Skin of body (tissue), 2 donors: ENCODE results near the gene HSPA9. TPM values are rescaled to one million over a fixed set of nuclear protein-coding genes. Genes with fewer than 3 reads are reported as not detected.

Experiments used
- DNase-seq: peaks from one replicate; lab custom pipeline; 2025; lab: John Stamatoyannopoulos, UW
- total RNA-seq: library from RNA; depleted of rRNA; stranded (reverse); fragments of >200 nt; gene quantifications from one replicate; pipeline ENCODE4 v1.2.3, GENCODE V29; 2014

HSPA9 gene
- total RNA-seq, 1 donor from 2014 or later = 143 TPM

DNA sequence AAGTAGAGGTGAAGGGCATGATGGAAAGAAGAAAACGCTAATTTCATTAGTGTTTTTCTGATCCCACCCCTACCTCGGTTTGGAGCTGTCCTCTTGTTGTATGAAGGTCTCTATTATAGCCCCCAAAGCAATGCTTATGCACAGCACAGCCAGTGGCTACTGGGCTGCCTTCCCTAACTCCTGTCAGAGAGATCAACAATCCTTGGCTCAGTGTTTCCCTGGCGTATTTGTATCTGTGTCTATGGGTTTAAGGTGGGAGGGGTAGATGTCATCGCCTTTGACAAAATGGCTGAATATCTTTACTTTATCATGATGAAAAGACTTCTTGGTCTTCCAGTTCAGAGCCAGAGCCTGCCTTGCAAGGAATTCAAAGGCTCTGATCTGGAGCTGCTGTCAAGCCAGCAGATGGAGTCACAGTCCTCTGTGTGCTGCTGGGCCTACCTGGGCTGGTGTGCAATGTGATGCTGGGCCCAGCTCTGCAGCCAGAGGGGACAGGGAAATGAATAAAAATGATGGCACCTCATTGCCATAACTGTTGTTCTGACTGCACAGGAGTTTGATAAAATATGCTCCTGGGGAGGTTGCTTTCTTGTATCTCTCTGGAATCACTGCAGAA, 20.1 kb upstream of the HSPA9 start:
- no peak for DNase-seq

DNA sequence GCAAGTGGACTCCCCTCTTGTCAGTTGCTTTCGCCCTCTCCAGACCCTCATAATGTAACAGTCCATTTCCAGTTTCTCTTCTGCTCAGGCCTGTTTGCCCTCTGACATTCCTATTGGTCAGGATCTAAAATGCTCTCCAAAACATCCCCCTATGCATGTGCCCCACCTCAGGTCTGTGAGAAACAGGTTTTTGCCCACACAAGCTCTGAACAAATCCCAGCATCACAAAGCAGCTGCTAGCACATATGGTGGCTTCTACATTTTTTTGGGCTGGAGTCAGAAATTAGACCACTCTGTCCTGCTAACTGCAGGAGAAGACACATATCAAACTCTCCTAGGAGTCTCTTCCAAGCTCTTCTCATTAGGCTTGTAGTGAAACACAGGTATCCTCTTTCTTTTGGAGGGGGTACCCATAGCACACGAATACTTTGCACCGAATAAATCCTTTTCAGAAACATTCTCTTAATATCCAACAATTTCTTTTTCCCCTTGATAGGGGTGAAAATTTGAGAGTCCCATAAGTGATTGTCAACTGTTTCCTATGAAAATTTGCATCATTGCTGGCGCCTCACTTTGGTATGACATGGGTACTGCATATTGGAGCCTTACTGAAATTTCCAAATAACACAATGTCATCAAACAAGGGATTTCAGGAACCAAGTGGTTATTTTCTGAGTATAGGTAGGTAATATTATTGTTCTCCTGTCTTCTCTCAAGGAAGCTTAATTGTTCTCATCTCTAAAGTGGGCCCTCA, 19.3 kb upstream of the HSPA9 start:
- no peak for DNase-seq

DNA sequence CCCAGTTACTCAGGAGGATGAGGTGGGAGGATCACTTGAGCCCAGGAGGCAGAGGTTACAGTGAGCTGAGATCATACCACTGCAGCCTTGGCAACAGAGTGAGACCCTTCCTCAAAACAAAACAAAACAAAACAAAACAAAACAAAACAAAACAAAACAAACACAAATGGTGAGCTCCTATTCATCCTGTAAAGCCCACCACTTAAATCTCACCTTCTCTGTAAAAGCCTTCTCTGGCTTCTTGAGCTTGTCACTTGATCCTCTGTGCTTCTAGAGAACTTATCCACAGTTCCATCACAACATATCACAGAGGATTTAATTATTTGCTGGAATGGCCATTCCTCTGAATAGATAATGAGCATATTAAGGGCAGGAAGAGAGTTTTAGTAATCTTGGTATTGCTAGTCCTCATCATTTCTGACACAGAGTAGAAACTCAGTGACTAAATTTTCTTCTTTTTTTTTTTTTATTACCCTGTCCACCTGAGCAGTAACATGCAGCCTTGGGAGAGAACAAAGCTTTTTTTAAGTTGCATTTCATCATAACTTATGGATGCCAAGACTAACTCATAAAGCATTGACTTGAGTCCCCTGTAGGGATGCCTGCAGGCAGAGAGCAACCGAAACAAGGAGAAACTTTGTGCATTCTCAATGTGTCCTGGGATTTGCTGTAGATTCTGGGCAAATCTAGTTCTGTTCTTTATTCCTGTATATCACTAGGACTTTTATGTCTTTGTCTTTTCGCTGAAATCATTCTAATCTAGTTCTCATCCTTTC, 13.0 kb upstream of the HSPA9 start:
- DNase-seq = no peak

DNA sequence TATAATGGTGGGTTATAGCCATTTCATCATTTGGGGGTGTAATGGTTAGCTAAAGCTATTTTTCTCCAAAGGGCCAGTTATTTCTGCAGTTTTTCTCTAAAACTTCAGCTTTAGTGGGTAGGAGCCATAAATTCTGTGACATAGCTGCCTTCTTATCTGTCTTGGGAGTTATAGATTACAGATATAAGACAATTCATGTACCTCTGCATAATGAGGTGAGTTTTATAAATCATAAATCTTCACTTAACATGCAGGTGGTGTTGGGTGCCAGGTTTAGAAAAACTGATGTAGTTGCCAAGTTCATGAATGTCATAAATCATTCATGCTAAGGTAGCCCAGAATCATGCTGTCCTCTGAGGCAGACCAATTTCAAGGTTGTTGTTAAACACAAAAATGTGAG, 10.0 kb upstream of the HSPA9 start:
- no peak for DNase-seq

DNA sequence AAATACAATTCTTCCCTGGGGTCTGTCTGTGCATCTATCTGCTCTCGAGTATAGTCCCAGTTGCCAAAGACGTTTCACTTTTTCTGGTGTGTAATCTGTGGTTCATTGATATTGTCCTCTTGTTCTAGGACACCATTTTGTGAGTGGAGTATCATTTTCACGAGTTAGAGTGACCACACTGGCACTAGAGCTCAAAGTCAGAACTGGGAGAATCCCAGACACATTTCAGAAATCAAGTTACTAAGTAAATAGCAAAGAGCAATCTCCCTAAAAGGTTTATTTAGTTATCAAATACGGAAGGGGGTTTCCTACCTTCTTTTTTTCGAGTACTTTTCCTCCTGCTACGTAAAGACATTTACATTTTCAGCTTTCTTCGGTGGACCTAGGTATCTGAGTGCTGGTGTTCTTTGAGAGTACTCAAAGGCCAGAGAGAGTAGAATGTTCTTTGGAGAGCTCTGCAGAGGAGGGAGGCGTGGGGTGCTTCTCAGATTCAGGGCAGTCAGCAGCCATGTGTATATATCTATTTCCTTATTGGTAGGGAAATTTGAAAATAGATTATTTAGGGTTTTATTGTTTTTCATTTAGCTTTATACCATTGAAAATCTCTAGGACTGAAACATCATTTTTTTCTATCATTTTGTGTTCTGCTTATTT, 8.9 kb upstream of the HSPA9 start:
- no peak for DNase-seq

DNA sequence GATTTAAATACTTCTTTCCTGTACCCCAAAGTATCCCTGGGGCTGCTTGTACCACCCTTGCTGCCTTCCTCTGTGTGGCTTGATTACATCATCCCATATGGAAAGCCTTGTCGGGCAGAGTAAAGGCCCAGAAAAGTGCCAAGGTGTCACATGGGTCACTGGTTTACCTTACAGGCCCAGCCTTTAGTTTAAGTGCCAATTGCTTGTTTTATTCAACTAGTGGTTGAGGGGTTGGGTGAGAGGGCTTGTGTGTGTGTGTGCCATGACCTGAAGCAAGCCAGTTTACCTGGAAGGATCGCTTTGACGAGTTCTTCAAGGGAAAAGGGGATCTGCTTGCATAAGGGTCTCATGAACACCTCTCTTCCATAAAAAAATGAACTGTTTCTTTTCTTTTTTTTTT, 7.8 kb upstream of the HSPA9 start:
- DNase-seq = no peak

DNA sequence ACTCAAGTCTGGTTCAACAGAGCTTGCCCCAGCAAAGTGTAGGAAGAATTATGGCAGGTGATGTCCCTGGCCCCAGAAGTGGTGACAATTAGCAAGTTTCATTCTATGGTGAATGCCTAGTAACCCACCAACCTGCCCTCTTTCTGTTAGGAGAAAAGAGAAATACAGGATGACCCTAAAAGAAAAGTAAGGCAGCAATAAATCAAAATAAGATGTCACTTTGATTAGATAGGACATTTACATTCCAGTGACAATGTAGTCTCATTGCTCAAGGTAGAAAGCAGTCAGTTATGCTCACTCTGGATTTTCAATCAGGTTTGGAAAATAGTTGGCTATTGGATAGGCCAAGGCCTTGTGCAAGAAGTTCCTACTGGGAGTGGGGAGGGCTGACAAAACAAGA, 5.6 kb upstream of the HSPA9 start:
- no peak for DNase-seq

DNA sequence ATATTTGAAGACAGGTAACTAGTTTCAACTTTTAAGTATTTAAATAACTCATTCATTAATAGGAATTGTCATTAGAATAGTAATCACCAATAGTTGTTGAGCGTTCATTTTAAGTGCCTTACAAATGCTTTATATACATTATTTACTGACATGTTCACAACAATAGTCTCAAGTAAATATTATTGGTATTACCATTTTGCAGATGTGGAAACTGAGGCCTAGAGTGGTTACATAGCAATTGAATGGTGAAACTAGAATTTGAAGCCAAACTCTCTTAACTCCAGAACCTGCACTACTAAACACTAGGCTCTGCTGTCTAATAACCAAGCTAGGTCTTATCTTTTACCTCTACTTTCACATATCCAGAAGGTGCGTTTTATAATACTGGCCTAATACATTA, 4.8 kb upstream of the HSPA9 start:
- no peak for DNase-seq

DNA sequence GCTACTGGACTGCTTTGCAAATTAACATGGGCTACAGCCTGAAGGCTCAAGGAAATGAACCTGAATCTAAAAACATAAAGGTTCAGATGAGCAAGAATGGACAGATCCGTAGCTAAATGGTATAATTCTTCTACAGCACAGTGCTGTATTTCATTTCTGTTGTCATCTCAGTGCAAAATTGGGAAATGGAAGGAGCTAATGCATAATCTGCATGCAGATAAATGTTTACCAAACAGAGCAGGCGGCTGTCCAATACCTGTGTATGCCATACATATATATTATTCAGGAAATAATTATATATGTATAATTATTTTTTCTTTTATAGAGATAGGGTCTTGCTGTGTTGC, 4.3 kb upstream of the HSPA9 start:
- no peak for DNase-seq

DNA sequence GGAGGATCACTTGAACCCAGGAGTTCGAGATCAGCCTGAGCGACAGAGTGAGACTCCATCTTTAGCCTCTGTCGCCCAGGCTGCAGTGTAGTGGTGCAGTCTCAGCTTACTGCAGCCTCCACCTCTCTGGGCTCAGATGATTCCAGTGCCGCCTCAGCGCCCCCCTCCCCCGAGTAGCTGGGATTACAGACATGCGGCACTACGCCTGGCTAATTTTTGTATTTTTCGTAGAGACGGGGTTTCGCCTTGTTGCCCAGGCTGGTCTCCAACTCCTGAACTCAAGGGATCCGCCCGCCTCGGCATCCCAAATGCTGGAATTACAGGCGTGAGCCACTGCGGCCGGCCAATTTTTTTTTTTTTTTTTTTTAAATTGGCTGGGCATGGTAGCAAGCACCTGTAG, 2.3 kb upstream of the HSPA9 start:
- DNase-seq = no peak

DNA sequence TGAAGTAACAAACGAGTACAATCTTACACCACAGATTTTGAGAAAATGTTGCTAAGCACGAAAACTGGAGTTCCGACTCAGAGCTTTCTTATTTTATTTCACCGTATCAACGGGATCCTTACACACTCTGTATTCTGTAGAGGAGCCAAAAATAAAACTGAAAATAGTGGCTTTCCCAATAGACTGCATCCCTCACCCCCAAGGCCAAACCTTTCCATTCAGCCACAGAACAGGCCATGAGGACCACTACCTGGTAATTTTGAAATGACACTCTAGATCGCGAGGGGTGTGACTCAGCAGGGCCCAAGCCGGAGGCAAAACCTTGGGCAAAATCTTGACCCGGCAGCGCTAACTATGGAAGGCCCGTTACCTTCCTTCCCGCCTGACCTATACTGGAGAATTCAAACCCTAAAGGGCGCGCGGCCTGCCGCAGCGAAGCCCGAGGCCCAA, 432 bp downstream of the HSPA9 start:
- no peak for DNase-seq

DNA sequence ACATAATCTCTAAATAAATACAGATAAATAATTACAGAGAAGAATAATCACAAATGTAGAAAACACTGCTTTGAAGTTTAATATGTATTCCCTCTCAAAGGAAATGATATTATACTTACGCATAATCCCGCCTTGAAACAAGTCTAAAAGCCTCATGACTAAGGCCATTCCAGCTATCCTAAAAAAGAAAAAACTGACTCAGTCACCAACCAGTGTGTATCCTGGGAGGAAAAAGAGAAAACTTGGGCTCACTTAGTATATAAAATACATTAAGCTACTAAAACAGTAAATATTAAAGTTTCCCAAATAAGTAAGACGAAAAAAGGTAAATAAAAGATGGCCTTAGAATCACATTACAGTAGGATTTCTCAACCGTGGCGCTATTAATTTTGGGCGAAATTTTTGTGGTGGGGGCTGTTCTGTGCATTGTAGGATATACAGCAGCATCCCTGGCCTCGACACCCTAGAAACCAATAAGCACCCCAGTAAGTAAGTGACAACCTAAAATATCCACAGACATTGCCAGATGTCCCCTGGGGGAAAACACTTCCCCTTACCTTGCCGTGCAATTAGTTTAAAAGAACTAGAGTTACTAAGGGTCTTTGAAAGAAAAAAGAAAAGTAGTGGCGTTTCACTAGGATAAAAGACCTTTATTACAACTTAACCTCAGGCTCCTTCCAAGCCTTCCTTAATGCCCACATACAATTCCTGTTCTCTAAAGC, 1.1 kb downstream of the HSPA9 start:
- no peak for DNase-seq

DNA sequence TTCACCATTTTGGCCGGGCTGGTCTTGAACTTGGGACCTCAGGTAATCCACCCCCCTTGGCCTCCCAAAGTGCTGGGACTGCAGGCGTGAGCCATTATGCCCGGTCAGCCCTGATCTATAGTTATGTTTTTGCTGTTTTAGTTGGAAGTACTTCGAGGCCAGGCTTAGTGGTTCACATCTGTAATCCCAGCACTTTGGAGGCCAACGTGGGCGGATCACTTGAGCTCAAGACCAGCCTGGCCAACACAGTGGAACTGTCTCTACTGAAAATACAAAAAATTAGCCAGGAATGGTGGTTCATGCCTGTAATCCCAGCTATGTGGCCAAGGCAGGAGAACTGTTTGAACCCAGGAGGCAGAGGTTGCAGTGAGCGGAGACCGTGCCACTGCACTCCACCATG, 2.0 kb downstream of the HSPA9 start:
- DNase-seq = no peak

DNA sequence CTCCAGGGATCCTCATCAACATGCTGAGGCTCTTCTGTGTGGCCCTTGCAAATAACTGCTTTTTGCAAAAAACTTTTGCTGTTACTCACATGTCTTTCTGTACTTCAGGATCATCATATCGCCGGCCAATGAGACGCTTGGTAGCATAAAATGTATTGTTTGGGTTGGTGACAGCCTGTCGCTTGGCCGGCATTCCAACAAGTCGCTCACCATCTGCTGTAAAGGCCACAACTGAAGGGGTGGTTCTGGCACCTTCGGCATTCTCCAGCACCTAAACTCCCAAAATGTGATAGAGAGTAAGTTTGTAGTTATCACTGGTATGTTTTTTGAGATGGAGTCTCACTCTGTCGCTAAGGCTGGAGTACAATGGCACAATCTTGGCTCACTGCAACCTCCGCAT, 4.3 kb downstream of the HSPA9 start:
- DNase-seq = no peak

DNA sequence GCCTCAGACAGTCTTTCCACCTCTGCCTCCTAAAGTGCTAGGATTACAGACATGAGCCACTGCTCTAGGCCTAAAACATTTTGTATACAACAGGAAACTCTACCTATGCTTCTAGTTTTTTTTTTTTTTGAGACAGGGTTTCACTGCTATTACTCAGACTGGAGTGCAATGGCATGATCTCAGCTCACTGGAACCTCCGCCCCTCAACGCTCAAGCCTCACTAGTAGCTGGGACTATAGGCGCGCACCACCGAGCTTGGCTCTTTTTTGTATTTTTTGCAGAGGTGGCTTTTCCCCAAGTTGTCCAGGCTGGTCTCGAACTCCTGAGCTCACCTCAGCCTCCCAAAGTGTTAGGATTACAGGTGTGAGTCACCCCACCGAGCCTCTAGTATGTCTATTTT, 5.4 kb downstream of the HSPA9 start:
- no peak for DNase-seq

DNA sequence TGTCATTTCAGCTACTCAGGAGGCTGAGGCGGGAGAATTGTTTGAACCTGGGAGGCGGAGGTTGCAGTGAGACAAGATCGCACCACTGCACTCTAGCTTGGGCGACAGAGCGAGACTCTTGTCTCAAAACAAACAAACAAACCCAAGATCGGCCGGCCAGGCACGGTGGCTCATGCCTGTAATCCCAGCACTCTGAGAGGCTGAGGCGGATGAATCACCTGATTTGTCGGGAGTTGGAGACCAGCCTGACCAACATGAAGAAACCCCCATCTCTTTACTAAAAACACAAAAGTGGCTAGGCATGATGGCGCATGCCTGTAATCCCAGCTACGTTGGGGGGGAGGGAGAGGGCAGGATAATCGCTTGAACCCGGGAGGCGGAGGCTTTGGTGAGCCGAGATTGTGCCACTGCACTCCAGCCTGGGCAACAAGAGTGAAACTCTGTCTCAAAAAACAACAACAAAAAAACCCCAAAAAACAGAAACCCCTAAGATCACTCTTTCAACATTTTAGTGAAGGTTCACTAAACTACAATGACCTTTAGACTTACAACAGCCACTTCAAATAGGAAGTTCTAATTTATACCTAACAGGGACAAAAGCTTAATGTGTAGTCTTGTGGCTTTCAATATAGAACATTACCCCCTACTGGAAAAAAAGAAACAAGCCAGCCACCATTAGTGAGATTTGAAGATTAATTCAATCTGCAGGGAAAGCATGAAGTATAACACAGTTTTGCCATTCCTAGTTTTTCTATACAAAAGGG, 7.0 kb downstream of the HSPA9 start:
- DNase-seq = no peak

DNA sequence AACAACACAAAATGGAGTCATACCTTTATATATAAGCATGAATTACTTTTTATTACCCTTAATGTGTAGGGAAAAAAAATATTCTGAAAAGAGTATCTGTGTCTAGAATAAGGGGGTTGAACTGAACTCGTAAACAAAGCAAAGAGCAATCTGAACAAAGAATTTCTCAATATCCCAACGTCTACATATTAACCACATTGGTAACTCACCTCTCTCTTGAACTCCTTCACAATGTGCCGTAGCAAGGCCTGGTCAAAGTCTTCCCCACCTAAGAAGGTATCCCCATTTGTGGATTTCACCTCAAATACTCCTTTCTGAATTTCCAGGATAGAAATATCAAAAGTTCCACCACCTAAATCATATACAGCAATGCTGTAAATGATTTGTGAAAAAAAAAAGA, 8.4 kb downstream of the HSPA9 start:
- no peak for DNase-seq

DNA sequence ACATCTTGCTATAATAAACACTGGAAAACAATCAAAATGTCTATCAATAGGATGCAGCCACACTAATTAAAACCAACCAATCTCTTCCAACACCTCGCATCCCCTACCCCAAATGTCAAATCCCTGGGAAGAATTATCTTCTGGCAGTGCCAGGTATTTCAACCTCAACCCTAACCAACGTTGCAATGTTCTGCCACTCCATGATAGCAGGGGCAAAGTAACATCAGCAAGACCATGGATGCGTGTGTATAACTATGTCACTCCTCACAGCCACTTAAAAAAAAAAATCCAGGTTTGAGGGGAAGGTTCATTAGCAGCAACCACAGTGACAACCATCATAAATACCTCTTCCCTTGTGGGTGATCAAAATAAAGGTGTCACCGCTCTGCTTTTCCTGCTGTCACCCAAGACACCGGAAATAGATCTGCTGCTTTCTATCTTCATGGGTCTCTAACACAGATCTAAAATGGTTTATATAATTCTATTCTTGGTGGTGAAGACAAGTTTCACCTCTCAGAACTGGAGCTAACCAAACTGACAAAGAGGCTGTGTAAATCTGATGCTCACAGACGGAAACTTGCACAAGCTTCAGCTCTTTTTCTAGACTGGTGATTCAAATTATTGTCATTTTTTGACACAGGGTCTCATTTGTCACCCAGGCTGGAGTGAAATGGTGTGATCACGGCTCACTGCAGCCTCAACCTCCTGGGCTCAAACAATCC, 9.9 kb downstream of the HSPA9 start:
- no peak for DNase-seq

DNA sequence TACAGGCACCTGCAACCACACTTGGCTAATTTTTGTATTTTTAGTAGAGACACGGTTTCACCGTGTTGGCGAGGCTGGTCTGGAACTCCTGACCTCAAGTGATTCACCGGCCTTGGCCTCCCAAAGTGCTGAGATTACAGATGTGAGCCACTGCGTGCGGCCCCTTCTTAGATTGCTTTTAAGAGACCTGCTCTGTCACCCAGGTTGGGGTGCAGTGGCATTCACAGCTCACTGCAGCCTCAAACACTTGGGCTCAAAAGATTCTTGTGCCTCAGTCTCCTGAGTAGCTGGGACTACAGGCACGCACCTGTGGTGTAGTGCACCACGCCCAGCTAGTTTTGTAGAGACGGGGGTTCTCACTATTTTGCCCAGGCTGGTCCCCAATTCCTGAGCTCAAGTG, 11.0 kb downstream of the HSPA9 start:
- no peak for DNase-seq
